Middle frontal gyrus (tissue), 1 donor: ENCODE data around the gene SRP68.
"Not testable (repeated sequence)": the region's sequence is repeated elsewhere in the genome, so short reads cannot be mapped to it uniquely, and the experiment has no call there.

Source experiments
- DNase-seq: peaks from one replicate; pipeline ENCODE4 v3.0.0-alpha.2; 2015; ENCODE audit warnings: low spot score; ENCODE audit errors: extremely low spot score

SRP68 gene

GRCh38 chr17:76076765-76077583 lies 4.7 kb upstream of the SRP68 start:
- DNase-seq: no peak

DNA sequence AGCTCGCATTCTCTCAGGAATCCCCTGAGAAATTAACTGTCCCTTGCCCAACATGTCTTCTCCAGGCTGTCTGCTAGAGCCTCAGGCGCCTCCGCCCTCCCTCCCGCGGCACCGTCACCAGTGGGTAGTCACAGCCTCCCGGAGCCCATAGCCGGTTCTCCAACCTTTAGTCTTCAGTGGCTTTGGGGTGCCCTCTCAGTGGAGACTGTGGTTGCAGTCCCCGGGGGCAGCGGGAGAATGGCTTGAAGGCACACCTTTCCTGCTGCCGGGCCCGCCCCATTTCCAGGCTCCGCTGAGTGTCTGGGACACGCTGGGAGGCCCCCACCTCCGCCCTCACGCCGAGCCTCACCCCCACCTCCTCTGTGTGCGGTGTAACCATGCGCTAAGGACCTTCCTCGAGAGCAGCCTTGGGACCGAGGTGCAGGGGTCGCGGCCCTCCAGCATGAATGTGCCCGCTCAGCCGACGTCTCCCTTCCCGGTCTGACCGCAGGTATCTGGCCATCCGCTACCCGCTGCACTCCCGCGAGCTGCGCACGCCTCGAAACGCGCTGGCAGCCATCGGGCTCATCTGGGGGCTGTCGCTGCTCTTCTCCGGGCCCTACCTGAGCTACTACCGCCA lies 3.9 kb upstream of the SRP68 start:
- DNase-seq: no peak

DNA sequence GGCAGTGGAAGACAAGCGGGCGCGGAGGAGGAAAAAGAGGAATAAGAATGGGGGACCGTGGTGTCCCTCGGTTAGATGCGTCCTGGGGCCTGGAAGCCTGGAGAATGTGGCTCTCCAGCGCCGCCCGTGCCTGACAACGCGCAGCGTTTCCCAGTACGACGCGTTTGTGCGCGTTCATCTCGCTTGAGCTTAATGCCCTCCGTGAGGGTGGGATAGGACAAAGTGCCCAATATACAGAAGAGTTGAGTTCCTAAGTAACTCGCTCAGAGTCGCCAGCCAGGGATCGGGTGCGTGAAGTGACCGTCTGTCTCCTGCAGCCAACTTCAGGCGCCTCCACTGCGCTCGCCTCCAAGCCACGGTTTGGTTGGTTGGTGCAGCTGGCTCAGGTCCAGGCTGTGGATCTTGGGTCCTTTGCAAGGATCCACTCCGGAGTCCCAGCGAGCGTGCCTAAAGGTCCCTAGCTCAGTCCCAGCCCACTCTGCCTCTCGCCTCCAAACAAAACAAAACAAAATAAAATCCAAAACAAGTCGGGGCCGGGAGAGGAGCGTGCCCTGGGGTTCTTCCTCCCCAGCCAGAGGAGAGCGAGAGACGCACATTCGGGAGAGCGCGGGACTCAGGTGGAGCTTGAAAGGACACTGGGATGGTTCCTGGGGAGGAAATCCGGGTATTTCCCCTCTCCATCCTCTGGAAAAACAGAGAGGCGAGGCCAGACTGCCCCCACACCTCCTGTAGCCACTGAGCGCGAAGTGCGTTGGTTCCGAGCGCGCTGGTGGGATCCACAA lies 3.2 kb upstream of the SRP68 start:
- no peak for DNase-seq

DNA sequence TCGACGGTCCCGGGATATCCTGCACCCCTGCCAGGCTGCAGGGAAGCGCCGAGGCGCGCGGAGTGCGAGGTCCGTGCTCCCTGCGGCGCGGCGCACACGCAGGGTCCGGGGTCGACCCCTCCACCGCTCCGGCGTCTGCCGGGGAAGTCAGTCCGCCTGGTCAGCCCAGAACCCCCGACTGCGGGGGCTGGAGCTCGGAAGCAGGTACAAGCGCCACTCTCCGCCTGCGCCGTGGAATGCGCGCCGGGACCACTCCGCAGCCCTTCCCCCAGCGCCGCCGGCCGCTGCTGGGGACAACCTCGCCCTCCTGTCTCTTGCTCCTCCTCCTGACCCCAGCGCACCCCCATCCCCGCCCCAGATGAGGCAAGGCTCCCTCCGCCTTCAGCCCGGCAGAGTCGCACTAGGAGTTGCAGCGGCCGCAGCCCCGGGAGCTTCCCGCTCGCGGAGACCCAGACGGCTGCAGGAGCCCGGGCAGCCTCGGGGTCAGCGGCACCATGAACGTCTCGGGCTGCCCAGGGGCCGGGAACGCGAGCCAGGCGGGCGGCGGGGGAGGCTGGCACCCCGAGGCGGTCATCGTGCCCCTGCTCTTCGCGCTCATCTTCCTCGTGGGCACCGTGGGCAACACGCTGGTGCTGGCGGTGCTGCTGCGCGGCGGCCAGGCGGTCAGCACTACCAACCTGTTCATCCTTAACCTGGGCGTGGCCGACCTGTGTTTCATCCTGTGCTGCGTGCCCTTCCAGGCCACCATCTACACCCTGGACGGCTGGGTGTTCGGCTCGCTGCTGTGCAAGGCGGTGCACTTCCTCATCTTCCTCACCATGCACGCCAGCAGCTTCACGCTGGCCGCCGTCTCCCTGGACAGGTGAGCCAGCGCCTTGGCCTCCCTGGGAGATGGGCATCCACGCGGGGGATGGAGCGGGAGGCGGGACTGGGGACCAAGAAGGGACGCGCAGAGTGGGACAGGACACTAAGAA lies 2.4 kb upstream of the SRP68 start, which contains the start of gene GALR2:
GALR2 (plus strand) TSS at position 392 of the 974 bp plus-strand sequence; CDS start at position 495, 103 bp downstream.
- DNase-seq: no peak

GRCh38 chr17:76071531-76072147 lies 678 bp downstream of the SRP68 start:
- DNase-seq: no peak

GRCh38 chr17:76065775-76066174 lies 6.5 kb downstream of the SRP68 start:
- no peak for DNase-seq

DNA sequence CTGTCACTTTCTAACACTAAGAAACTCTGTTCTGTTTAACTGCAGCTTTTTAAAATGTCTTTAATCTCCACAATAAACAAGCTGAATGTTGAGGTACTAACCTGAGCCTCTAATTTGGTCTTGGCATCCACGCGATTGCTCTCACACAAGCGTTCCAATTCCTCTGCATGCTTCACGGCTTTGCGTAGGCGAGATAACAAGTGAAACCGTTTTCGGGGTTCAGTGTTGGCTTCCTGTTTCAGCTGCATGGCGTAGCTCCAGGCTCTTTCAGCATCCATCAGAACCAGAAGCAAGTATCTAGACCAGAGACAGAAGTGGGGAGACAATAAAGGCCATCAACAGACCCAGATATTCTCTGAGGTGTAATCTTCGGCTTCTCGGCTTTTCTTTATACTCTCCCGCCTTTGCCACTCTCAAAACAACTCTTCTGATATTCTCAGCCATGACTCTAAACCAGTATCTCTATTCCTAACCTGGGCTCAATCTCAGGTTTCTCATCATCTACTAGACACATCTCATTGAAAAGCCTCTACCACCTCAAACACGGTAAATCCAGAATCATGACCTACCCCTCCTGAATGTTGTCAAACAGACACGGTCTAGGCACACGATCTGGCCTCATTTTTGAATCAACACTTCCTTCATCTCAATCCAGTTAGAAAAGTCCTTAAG lies 8.3 kb downstream of the SRP68 start:
- peak; percentile 27 for DNase-seq

DNA sequence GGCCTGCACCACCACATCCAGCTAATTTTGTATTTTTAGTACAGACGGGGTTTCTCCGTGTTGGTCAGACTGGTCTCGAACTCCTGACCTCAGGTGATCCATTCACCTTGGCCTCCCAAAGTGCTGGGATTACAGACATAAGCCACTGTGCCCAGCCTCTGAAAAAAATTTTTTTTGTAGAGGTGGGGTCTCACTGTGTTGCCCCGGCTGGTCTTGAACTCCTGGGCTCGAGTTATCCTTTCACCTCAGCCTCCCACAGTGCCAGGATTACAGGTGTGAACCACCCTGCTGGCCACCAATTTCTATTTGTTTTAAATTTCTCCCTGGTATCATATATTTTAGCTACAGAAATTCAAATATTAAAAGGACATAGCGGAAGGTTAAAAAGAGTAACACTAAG lies 14.1 kb downstream of the SRP68 start:
- not testable (repeated sequence) for DNase-seq

DNA sequence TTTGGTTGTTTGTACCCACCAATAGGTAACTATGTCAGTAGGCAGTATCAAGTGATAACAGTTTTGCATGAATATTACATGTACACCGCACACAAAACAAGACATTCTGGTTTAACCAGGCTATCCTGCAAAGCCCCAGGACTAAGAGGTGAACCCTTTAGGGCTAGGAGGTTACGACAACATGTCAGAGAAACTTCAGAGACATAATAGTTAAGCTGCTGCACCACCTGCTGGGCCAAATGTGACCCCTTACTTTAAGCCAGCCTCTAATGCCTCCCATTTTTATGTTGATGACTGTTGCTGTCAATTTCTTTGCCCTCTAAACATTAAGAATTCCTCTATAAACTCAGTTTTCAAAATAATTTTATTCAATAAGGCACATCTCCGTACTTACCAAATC lies 15.4 kb downstream of the SRP68 start:
- no peak for DNase-seq

DNA sequence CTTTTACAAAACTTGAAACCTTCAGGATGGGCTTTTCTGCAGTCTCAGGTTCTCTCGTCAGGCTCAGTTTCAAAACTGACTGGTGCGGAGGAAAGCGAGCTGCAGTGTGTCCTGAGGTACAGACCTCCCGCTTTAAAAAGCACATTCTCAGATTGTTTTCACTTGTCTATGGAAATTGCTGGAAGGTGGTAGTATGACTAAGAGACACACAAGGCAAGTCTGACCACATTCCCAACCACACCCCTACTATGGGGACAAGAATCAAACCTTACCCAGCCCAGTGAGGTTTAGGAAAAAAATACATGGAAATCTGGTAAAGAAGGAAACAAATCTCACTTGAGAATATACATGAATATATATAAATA lies 18.2 kb downstream of the SRP68 start:
- no peak for DNase-seq

DNA sequence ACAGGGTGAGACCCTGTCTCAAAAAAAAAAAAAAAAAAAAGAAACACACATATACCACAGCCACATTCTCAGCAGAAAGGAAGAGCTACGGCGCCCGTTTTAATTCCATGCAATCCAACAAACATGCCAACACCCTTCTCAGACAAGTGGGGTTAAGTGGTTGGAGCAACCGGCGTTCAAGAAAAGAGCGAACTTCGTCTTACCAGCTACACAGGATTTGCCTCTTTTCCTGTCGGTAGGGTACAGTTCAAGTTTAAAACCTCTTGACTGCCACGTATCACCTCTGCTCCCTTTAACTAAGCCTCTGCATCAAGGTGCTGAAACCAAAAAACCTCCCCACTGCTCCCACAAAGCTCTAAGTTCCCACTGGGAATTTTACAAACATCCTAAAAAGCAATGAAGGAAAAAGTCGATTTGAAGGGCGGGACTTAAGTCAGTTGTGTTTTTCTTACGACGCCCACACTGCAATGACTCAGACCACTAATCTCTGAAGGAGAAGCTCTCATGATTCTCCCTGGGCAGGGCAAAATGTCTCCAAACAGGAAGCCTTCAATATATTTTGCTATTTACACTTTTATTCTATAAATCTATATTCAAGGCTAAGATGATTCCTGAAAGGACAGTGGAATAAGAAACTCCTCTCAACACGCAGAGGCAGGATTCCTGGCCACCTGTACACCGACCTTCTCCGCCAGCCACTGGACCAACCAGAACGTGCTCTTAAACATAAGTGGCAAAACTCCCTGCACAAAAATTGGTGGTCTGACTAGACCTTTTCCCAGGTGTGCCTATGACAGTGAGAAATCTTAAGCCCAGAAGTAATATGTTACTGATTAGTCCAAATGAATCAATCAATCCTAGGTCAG lies 18.8 kb downstream of the SRP68 start:
- DNase-seq: no peak

DNA sequence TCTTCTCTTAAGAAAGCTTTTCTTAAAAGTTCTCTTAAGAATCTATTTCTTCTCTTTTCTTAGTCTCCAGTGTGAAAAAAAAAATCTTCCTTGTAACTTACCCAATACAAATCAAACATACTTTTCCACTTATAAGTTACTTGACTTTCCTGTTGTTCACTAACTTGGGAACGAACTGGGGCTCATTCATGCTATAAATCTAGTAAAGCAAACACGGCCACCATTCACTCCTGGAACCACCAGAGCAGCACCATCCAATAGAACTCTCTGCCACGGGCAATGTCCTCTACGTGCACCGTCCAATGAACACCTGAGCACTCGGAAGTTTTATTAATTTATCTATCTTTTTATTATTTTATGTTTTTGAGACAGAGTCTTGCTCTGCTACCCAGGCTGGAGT lies 20.8 kb downstream of the SRP68 start:
- DNase-seq: no peak

- DNase-seq: no peak
These were observed 21.5 kb downstream of the SRP68 start for GRCh38 chr17:76050538-76051467.

GRCh38 chr17:76049836-76050537 lies 22.3 kb downstream of the SRP68 start:
- DNase-seq: no peak

GRCh38 chr17:76049239-76049638 lies 23.1 kb downstream of the SRP68 start:
- DNase-seq: no peak

DNA sequence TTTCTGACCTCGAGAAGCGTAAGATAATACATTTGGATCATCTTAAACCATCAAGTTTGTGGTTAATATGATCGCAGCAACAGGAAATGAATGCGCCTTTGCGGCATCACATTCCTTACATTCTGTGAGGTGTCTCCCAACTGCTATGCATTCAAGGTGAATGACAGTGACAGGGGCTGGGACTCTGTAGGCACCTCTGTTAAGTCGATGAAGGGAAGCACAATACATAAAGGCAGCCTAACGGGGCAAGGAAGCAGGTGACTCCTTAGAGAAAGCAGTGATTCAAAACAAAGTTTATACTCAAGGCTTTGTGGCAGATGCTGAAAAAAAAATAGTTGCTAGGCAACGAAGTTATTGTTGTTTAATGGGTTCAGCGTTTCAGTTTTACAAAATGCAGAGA lies 23.6 kb downstream of the SRP68 start:
- DNase-seq: no peak

DNA sequence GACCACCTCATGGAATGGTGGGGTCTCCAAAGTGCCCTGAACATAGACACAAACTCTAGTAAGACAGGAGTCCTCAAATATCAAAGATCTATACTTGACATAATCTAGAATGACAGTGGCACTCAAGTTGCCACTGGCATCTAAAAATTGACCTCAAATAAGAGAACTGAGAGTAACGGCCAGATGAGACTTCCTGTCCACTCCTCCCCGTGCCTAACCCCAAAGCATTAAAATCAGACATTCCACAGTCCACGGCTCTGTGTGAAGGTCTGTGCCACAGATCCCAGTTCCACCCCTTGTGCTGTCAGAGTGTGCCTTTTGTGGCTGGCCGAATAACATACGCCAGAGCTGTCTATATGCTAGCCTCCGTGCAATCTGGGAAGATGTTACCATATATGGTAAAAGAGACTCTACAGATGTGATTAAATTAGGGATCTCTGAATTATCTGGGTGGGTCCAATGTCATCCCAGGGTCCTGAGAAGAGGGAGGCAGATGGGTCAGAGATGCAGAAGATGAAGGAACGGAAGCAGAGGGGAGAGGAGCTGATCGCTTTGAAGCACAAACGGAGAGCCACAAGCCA lies 24.2 kb downstream of the SRP68 start:
- no peak for DNase-seq
